GM10847 (cell line): Measurements from ENCODE around the gene GSTP1.

Experiments
- POLR2A ChIP-seq: IDR thresholded peaks from 2 replicates; pipeline ENCODE4 v1.6.1; 2011; ENCODE audit not compliant: insufficient read length; ENCODE audit errors: extremely low read depth

GSTP1 gene

DNA sequence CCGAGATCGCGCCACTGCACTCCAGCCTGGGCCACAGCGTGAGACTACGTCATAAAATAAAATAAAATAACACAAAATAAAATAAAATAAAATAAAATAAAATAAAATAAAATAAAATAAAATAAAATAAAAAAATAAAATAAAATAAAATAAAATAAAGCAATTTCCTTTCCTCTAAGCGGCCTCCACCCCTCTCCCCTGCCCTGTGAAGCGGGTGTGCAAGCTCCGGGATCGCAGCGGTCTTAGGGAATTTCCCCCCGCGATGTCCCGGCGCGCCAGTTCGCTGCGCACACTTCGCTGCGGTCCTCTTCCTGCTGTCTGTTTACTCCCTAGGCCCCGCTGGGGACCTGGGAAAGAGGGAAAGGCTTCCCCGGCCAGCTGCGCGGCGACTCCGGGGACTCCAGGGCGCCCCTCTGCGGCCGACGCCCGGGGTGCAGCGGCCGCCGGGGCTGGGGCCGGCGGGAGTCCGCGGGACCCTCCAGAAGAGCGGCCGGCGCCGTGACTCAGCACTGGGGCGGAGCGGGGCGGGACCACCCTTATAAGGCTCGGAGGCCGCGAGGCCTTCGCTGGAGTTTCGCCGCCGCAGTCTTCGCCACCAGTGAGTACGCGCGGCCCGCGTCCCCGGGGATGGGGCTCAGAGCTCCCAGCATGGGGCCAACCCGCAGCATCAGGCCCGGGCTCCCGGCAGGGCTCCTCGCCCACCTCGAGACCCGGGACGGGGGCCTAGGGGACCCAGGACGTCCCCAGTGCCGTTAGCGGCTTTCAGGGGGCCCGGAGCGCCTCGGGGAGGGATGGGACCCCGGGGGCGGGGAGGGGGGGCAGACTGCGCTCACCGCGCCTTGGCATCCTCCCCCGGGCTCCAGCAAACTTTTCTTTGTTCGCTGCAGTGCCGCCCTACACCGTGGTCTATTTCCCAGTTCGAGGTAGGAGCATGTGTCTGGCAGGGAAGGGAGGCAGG lies at the start of gene GSTP1:
GSTP1 (plus strand) TSS at position 566 of the 958 bp plus-strand sequence; CDS start at position 598, 32 bp downstream.
- peak; percentile 97 for TF ChIP-seq POLR2A

DNA sequence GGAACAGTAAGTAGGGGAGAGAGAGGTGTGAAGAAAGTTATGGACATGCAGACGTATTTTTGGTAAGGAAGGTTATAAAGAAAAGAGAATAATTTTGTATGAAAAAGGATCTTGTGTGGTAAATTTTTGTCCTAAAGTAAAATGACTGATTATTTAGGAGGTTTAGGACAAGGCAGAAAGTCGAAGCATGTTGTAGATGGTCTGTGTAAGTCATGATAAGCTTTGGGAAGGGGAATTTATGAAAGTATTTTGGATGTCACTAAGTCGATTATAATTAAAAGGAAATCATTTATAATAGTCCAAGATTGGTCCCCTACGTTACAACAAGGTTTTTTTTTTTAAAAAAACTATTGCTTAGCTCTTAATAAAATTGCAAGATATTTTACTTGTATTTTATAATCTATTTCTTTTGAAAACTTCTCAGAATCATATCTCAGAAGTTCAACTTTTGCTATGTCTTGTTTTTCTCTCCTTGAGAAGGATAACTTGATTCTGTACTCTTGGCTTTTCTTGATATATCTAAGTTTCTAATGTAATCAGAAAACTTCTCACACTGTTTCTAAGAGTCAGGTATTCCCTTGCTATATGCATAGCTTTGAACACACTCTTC lies 49.4 kb upstream of the GSTP1 start:
- no peak for TF ChIP-seq POLR2A

DNA sequence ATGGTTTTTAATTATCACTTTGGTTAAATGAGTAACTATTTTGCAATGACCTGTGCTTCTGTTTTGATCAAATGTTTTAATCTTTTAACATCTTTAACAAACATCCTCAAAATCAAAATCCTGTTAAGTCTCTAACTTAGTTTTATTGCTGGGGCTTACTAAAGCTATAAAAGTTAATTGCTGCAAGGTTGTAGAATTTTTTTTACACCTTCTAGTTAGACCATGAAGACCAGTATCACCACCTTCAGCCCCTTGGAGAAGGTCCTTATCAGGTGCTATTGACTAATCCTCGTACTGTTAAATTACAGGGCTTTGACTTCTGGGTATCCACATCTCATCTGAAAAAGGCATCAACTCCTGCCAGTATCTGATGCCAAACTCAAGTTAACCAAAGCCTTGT lies 48.1 kb upstream of the GSTP1 start:
- TF ChIP-seq POLR2A, result no peak

DNA sequence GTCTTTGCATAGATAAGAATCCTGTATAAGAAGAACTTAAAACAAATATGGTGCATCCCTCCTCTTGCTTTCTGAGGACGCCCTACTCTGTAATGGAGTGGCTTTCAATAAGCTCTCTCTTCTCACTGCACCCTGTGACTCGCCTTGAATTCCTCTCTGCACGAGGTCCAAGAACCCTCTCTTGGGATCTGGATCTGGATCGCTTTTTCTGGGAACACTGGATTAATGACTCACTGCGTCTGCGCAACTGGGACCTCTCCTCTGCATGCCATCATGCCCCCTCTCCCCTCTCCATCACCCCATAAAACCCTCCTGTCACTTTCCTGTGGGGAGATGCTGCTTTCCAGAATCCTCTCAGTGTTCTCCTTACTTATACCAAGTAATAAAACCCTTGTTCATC lies 45.3 kb upstream of the GSTP1 start:
- no peak for TF ChIP-seq POLR2A

DNA sequence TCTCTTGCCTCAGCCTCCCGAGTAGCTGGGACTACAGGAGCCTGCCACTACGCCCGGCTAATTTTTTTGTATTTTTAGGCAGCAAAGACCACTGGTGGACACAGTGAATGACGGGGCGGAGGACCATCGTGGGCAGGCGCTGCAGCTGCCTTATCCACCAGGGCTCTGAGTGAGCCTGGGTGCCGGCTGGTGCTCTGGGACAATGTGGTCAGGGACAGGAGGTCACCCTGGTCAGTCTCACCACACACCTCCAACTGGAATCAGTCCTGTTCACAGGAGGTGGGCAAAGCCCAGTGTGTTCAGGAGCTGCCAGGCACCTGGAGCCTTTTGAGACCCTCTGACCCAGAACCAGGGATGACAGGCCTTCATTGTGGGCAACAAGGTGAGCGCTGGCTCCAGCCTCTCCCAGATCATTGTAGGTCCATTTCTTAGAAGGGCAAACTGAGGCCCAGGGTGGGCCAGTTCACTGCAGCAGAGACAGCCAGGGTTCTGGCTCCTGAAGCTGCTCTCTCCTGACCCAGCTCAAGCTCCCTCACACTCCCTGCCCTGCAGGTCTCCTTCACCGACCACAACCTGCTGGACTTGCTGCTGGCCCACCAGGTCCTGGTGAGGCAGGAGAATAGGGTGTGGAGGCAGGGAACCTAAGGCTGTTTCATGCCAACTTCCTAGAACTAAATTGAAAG lies 44.6 kb upstream of the GSTP1 start:
- no peak for TF ChIP-seq POLR2A

DNA sequence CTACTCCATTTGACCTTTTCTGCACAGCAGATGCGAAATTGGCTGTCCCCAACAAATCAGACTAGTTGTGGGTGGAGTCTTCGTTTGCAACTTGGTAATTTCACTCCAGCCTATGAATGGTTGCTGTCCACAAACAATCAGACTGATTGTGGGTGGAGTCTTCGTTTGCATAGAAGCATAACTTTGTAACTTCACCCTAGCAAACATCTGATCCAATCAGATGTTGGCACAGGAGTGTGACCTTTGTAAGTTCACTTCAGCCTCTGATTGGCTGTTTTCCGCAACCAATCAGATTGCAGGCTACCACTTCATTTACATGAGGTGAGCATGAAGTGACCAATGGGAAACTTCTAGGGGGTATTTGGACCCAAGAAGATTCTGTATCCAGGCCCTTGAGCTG lies 44.1 kb upstream of the GSTP1 start:
- no peak for TF ChIP-seq POLR2A

DNA sequence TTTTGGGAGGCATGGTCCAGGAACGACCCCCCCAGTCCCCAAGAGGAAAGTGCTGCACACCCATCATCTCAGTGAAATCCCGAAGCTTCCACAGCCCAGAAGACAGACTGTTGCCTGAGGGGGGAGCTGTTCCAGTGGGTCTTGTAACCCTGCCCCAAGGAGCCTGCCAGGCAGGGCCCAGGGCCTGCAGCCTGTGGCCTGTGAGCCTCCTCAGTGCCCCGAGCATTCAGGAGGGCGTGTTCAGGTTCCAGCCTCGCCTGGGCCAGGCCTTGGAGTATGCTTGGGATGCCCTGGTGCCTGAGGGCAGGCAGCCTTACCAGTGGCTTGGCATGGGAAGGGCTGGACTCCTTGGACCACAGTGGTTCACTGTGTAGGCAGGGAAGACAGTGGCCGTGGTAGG lies 42.4 kb upstream of the GSTP1 start:
- TF ChIP-seq POLR2A, result no peak

DNA sequence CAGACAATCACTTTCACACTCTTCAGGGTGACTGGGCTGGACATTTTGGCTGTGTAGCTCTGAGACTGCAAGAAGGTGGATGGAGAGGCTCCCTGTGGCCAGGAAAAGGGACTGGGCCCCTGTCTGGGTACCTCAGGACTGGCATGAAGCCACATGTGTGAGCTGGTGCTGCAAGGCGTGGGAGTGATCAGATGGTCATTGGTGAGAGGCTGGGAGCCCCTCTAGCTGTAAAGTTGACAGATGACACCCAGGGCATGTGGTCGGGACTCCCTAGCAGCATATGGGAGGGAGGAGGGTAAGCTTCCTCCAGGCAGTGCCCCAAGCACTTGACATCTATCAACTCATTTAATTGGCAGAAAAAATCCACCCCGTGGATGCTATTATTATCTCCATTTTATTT lies 41.4 kb upstream of the GSTP1 start:
- no peak for TF ChIP-seq POLR2A

DNA sequence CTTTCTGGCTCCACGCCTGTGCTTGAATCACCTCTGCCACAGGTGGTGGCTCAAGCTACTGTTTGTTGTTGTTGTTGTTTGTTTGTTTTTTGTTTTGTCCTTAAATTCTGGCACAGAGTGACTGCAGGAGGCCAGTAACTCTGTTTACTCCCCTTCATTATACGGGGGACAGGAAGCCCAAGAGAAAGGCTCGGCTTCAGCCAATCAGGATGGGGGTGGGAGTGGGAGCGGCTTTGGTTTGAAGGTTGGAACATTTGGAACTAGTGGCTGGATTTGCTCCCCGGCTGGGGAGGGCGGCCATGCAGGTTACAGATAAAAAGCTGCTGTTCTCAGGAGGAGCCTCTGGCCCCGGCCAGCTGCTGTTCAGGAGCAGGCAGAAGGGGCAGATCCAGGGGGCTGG lies 40.6 kb upstream of the GSTP1 start:
- no peak for TF ChIP-seq POLR2A

DNA sequence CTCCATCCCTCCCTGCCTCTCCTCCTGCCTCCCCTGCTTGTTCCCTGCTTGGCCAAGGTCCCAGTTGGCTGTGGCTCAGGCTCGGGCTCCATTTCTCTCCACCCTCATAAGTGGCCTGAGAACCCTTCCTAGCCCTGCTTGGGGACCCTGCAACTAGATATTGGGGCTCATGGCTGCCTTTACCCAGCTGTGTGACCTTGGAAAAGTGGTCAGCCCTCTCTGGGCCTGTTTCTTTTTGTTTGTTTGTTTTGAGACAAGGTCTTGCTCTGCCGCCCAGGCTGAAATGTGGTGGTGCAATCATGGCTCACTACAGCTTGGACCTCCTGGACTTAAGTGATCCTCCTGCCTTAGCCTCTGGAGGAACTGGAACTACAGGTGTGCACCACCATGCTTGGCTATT lies 40.0 kb upstream of the GSTP1 start:
- no peak for TF ChIP-seq POLR2A

DNA sequence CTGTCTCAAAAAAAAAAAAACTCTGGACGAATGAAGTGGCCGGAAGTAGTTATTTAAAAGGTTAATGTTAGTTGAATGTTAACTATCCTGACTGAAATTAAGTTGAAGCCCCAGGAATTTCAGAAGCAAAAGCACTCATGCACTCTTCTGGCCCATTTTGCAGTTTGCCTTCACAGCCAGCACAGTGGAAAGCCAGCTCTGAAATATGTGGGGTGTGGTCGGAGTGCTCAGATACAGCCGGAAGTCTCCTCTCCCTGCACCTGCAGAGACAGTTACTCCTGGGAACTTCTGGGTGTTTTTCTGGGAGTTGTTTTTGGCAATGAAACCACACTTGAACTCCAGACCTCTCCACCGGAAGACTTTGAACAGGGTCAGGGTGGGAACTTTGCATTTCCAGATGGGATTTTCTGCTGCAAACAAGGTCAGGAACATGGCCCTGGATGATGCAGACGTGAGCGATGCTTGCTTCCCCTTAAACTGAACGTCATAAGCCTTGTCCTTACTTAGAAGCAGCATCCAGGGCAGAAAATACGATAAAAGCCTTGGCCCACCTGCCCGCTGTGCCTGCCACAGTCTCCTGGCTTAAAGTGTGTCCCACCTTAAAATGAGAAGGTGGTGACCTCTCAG lies 38.9 kb upstream of the GSTP1 start:
- TF ChIP-seq POLR2A, result no peak

DNA sequence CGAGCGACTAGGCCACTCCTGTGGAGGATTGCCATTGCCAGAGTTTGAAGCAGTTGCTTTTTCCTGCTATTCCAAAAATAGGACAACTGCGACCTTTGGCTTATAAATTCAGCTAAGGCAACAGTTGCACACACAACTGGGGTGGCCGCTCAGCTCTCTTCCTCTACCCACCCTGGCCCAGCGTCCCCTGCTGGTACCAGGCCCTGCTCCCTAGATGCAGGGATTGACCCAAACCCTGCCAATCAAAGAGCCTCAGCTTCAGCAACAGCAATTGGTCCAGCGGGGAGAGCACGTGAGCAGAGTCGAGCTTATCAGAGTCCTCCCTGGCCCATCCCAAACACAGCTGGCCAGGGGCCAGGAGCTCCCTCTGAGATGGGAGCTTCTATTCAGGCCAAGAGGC lies 38.3 kb upstream of the GSTP1 start:
- TF ChIP-seq POLR2A, result no peak

DNA sequence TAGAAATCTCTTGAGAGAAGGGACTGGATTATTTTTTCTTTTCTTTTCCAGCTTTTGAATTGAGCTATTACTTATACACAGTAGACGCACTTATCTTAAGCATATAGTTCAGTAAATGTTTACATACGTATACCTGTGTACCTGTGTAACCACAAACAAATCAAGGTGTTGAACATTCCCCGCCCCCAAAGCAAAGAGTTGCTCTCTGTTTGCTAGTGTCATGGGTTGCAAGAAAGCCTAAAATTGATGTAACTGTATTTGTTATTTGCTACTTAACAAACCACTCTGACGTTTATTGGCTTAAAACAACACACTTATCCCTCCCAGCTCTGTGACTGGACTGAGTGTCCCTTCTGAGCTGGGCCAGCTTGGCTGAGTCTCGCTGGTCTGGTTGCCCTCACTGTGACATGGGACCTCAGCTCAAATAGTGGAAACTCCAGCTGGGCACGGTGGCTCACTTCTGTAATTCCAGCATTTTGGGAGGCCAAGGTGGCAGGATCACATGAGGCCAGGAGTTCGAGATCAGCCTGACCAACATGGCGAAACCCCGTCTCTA lies 35.0 kb upstream of the GSTP1 start:
- no peak for TF ChIP-seq POLR2A

DNA sequence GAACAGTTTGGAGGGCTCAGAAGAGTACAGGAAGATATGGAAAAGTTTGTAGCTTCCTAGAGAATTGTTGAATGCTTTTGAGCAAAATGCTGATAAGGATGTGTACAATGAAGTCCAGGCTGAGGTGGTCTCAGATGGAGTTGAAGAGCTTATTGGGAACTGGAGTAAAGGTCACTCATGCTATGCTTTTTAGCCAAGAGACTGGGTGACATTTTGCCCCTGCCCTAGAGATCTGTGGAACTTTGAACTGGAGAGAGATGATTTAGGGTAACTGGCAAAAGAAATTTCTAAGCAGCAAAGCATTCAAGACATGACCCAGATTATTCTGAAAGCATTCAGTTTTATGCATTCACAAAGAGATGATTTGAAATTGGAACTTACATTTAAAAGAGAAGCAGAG lies 32.5 kb upstream of the GSTP1 start:
- TF ChIP-seq POLR2A, result no peak

DNA sequence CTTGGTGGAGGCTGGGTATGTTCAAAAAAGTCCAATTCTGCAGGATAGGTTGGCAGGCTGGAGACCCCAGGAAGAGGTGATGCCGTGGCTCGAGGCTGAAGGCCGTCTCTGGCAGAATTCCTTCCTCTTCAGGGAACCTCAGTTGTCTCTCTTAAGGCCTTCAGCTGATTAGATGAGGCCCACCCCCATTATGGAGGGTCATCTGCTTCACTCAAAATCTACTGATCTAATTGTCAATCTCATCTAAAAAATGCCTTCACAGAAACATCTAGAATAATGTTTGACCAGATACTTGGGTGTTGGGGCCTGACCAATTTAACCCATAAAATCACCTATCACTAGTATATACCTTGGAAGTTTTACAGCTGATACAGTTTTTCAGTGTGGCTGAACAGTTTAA lies 27.4 kb upstream of the GSTP1 start:
- no peak for TF ChIP-seq POLR2A
